Measurements from ENCODE around the gene WDR27. TPM values are rescaled to one million over a fixed set of nuclear protein-coding genes. Genes with fewer than 3 reads are reported as not detected.

The WDR27 gene
- total RNA-seq, 2 experiments from 2014 or later: 77.2 to 108 TPM

DNA sequence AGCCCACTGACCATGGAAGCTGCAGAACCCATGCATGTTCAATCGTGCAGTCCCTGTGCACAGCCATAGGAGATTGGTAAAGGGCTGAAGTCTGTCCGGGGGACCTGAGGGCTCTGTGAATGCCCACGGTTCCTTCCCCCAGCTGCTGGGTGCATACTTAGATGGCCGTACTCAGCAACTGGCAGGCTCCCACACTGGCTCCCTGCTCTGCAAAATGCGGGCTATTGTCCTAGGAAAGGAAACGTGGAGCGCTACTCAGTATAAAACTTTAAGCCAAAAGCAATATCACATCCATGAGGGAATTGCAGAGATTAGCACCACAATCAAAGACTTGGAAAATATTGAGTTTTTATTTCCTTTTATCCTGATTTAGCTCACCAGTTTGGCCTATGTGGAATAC is 202.0 kb downstream of the WDR27 start:
- TF ChIP-seq EZH2phosphoT487 (IDR thresholded peaks at IDR 0.05; ENCODE audit: borderline replicate concordance, low read depth, low read length): no peak
- TF ChIP-seq, protein P1, sequence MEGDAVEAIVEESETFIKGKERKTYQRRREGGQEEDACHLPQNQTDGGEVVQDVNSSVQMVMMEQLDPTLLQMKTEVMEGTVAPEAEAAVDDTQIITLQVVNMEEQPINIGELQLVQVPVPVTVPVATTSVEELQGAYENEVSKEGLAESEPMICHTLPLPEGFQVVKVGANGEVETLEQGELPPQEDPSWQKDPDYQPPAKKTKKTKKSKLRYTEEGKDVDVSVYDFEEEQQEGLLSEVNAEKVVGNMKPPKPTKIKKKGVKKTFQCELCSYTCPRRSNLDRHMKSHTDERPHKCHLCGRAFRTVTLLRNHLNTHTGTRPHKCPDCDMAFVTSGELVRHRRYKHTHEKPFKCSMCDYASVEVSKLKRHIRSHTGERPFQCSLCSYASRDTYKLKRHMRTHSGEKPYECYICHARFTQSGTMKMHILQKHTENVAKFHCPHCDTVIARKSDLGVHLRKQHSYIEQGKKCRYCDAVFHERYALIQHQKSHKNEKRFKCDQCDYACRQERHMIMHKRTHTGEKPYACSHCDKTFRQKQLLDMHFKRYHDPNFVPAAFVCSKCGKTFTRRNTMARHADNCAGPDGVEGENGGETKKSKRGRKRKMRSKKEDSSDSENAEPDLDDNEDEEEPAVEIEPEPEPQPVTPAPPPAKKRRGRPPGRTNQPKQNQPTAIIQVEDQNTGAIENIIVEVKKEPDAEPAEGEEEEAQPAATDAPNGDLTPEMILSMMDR (conservative IDR thresholded peaks at IDR 0.05; ENCODE audit: low read length): no peak
- no peaks in the 10 kb centered on the region for H3K79me2 ChIP-seq (ENCODE audit: insufficient read depth, low read depth, low read length)
- H3K4me2 ChIP-seq (ENCODE audit: low read length): no peak overlapping the region
- POLR2A ChIA-PET: interaction anchor here (1.2 kb wide), 1 partner anchor 8 kb away, joined by 3 read pairs; no protein-coding TSS in a partner anchor
- no peak overlapping the region for H2AFZ ChIP-seq (ENCODE audit: low read length)
- intact Hi-C loops (cut with micrococcal nuclease; ENCODE audit: unreplicated experiment): no loop called here
- H4K20me1 ChIP-seq (ENCODE audit: insufficient read depth, low read length): no peaks in the 10 kb centered on the region
- no peak overlapping the region for H3K4me3 ChIP-seq (ENCODE audit: low read depth, low read length, poor library complexity, severe bottlenecking)
- no peaks in the 10 kb centered on the region for H3K9me3 ChIP-seq (ENCODE audit: low read length)
- CTCF ChIA-PET (ENCODE audit: unreplicated experiment): no interaction called here
- H3K9me2 ChIP-seq (ENCODE audit: insufficient read depth, low read length): no peaks in the 10 kb centered on the region
- DNase-seq (ENCODE audit: low spot score): no peak
- H3K4me1 ChIP-seq (ENCODE audit: insufficient read depth, low read length, poor library complexity, severe bottlenecking): no peaks in the 10 kb centered on the region
- BruUV-seq (replicated peaks): no TSS peak
- no peaks in the 10 kb centered on the region for H3K36me3 ChIP-seq (ENCODE audit: insufficient read depth, low read length)
- no peak overlapping the region for H3K27ac ChIP-seq (ENCODE audit: low read depth, low read length, poor library complexity, severe bottlenecking)

DNA sequence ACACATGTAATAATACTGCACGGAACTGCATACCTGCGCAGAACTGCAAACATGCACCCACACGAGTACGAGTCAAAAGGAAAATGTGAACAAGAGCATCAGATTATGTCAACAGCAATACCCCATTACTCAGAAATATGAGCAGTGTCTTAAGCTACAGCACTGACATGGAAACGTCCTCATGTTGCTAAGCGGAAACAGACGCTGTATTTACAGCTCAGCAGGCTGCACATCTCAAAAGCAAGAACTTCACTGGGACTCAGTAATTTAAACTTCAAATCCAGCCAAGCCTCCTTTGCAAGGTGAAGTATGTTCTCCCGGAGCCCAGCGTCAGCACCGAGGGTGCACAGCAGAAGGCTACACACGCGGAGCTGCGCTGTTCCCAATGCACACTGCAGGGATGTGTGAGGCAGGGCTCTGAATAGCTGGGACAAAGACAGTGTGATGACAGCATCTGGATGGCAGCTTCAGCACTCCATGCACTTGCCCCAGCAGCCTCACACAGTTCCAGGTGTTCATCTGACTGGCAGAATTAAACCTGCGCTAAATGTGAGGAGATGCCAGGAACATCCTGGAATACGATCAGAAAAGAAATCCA is 202.8 kb downstream of the WDR27 start:
- H3K79me2 ChIP-seq (ENCODE audit: insufficient read depth, low read depth, low read length): no peaks in the 10 kb centered on the region

DNA sequence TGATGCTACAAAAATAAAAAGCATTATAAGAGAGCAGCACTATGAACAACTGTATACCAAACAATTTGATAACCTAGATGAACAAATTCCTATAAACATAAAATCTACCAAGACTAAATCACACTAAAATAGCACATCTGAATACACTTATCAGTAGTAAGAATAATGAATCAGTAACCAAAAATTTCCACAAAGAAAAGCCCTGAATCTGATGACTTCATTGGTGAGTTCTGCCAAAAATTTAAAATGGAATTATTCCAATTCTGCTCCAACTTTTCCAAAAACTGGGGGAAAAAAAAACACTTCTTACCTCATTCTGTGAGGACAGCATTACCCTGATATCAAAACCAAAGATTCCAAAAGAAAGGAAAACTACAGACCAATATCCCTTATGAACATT is 206.2 kb downstream of the WDR27 start:
- POLR2A ChIA-PET: no interaction called here
- Histone ChIP-seq H3K27ac (ENCODE audit: low read depth, low read length, poor library complexity, severe bottlenecking) (no peak overlapping the region), H3K4me2 (ENCODE audit: low read length) (no peak overlapping the region), H3K79me2 (ENCODE audit: insufficient read depth, low read depth, low read length) (no peaks in the 10 kb centered on the region), H2AFZ (ENCODE audit: low read length) (no peak overlapping the region), H4K20me1 (ENCODE audit: insufficient read depth, low read length) (no peaks in the 10 kb centered on the region), H3K9me2 (ENCODE audit: insufficient read depth, low read length) (no peaks in the 10 kb centered on the region), H3K4me3 (ENCODE audit: low read depth, low read length, poor library complexity, severe bottlenecking) (no peak overlapping the region), H3K36me3 (ENCODE audit: insufficient read depth, low read length) (no peaks in the 10 kb centered on the region), H3K4me1 (ENCODE audit: insufficient read depth, low read length, poor library complexity, severe bottlenecking) (no peaks in the 10 kb centered on the region), H3K9me3 (ENCODE audit: low read length) (no peaks in the 10 kb centered on the region)
- intact Hi-C loops (cut with micrococcal nuclease; ENCODE audit: unreplicated experiment): no loop called here
- no TSS peak for BruUV-seq (replicated peaks)
- DNase-seq (ENCODE audit: low spot score): no peak
- TF ChIP-seq, protein P1 (conservative IDR thresholded peaks at IDR 0.05; ENCODE audit: low read length): no peak
- TF ChIP-seq EZH2phosphoT487 (IDR thresholded peaks at IDR 0.05; ENCODE audit: borderline replicate concordance, low read depth, low read length): no peak
- CTCF ChIA-PET (ENCODE audit: unreplicated experiment): no interaction called here

More for the DNA sequence above, 202.8 kb downstream of the WDR27 start:
- DNase-seq (ENCODE audit: low spot score): no peak
- no peaks in the 10 kb centered on the region for H3K4me1 ChIP-seq (ENCODE audit: insufficient read depth, low read length, poor library complexity, severe bottlenecking)
- H2AFZ ChIP-seq (ENCODE audit: low read length): no peak overlapping the region
- H3K4me2 ChIP-seq (ENCODE audit: low read length): no peak overlapping the region
- intact Hi-C loops (cut with micrococcal nuclease; ENCODE audit: unreplicated experiment): no loop called here
- no peaks in the 10 kb centered on the region for H3K9me3 ChIP-seq (ENCODE audit: low read length)
- no peaks in the 10 kb centered on the region for H3K9me2 ChIP-seq (ENCODE audit: insufficient read depth, low read length)
- TF ChIP-seq, protein P1 (conservative IDR thresholded peaks at IDR 0.05; ENCODE audit: low read length): no peak
- TF ChIP-seq EZH2phosphoT487 (IDR thresholded peaks at IDR 0.05; ENCODE audit: borderline replicate concordance, low read depth, low read length): no peak
- no peaks in the 10 kb centered on the region for H4K20me1 ChIP-seq (ENCODE audit: insufficient read depth, low read length)
- no peaks in the 10 kb centered on the region for H3K36me3 ChIP-seq (ENCODE audit: insufficient read depth, low read length)
- ChIA-PET CTCF (ENCODE audit: unreplicated experiment) (no interaction called here), POLR2A (interaction anchor here (1.2 kb wide), 1 partner anchor 9 kb away, joined by 3 read pairs; no protein-coding TSS in a partner anchor)
- BruUV-seq (replicated peaks): no TSS peak
- no peak overlapping the region for H3K4me3 ChIP-seq (ENCODE audit: low read depth, low read length, poor library complexity, severe bottlenecking)
- H3K27ac ChIP-seq (ENCODE audit: low read depth, low read length, poor library complexity, severe bottlenecking): no peak overlapping the region
